SK-N-SH (cell line): Measurements from ENCODE around the gene SLC7A11. TPM values are rescaled to one million over a fixed set of nuclear protein-coding genes. Genes with fewer than 3 reads are reported as not detected.
A peak's percentile ranks its signal among the peaks of the same experiment; 100 is the strongest.

Source experiments
- CTCF ChIA-PET: fragments of 300-600, 350-600 bp; formaldehyde crosslinking; extraction: SDS; loops from one replicate; lab custom pipeline; 2021; lab: Yijun Ruan, JAX
- POLR2A ChIA-PET: fragments of 350-600 bp; sonication (Branson Sonifier 250); formaldehyde crosslinking; extraction: SDS; loops from one replicate; lab custom pipeline; 2020; ENCODE audit warnings: antibody characterized with exemption, inconsistent platforms; lab: Yijun Ruan, JAX
- DNase-seq: peaks from one replicate; pipeline ENCODE4 v3.0.0; 2012
- H2AFZ ChIP-seq: fragments of 200-600 bp; sonication (generic); 2 replicates; pipeline ENCODE4 v1.8.1; 2016; ENCODE audit warnings: antibody characterized with exemption, mild to moderate bottlenecking, low read depth
- H3F3A ChIP-seq: fragments of 200-600 bp; sonication (generic); replicated peaks from 2 replicates; pipeline ENCODE3; 2016; ENCODE audit warnings: antibody characterized with exemption, mild to moderate bottlenecking; ENCODE audit not compliant: insufficient read depth
- H3K27ac ChIP-seq, 2 experiments: fragments of 200-500 bp in 1 of 2; fragments of 200-600 bp in 1 of 2; sonication (Bioruptor generic) in 1 of 2; sonication (generic), shearing (Covaris generic) in 1 of 2; 2 replicates each; pipeline versions ENCODE4 v1.5.1 to v1.6.1; 2014 to 2016; ENCODE audit warnings: low read depth in 2 of 2, inconsistent platforms in 1 of 2, low read length in 1 of 2, mild to moderate bottlenecking in 1 of 2, mixed read lengths in 1 of 2
- H3K27me3 ChIP-seq: fragments of 200-600 bp; sonication (generic), shearing (Covaris generic); 2 replicates; pipeline ENCODE4 v1.6.1; 2016; ENCODE audit warnings: mixed run types; ENCODE audit not compliant: insufficient read depth
- H3K36me3 ChIP-seq, 2 experiments: fragments of 200-500 bp in 1 of 2; fragments of 200-600 bp in 1 of 2; sonication (Bioruptor generic) in 1 of 2; sonication (generic) in 1 of 2; replicated peaks in 1 of 2; 2 replicates each; pipeline versions ENCODE3 to v1.5.1; 2014 to 2016; ENCODE audit warnings: low read length in 1 of 2, mild to moderate bottlenecking in 1 of 2; ENCODE audit not compliant: insufficient read depth in 2 of 2, control insufficient read depth in 1 of 2
- H3K4me1 ChIP-seq, 2 experiments: fragments of 200-500 bp in 1 of 2; fragments of 200-600 bp in 1 of 2; sonication (Bioruptor generic) in 1 of 2; sonication (generic), shearing (Covaris generic) in 1 of 2; 2 replicates each; pipeline versions ENCODE4 v1.5.1 to v1.6.1; 2014 to 2016; ENCODE audit warnings: low read depth in 1 of 2, low read length in 1 of 2, mixed run types in 1 of 2; ENCODE audit not compliant: insufficient read depth in 2 of 2, control insufficient read depth in 1 of 2
- H3K4me2 ChIP-seq: fragments of 200-600 bp; sonication (generic), shearing (Covaris generic); 2 replicates; pipeline ENCODE4 v1.6.1; 2017; ENCODE audit warnings: mixed run types
- H3K4me3 ChIP-seq, 2 experiments: fragments of 200-500 bp in 1 of 2; fragments of 200-600 bp in 1 of 2; sonication (Bioruptor generic) in 1 of 2; sonication (generic), shearing (Covaris generic) in 1 of 2; 2 replicates each; pipeline versions ENCODE4 v1.5.1 to v1.8.1; 2014 to 2016; ENCODE audit warnings: low read depth in 2 of 2, inconsistent platforms in 1 of 2, low read length in 1 of 2, mild to moderate bottlenecking in 1 of 2, mixed read lengths in 1 of 2, moderate library complexity in 1 of 2
- H3K79me2 ChIP-seq: fragments of 200-600 bp; sonication (generic); 2 replicates; pipeline ENCODE4 v1.8.1; 2017; ENCODE audit warnings: mild to moderate bottlenecking; ENCODE audit not compliant: insufficient read depth
- H3K9ac ChIP-seq: fragments of 200-600 bp; sonication (generic); 2 replicates; pipeline ENCODE4 v1.6.1; 2017; ENCODE audit warnings: mixed run types
- H3K9me2 ChIP-seq: fragments of 200-600 bp; sonication (generic); 2 replicates; pipeline ENCODE4 v1.6.1; 2017; ENCODE audit warnings: mixed run types
- H3K9me3 ChIP-seq: fragments of 200-600 bp; sonication (generic); 2 replicates; pipeline ENCODE4 v1.6.1; 2017; ENCODE audit warnings: mixed run types, mild to moderate bottlenecking, moderate library complexity
- H4K20me1 ChIP-seq: fragments of 200-600 bp; sonication (generic); 2 replicates; pipeline ENCODE4 v1.6.1; 2017; ENCODE audit warnings: mild to moderate bottlenecking, mixed run types; ENCODE audit not compliant: insufficient read depth
- CHD2 ChIP-seq: fragments of 150-350 bp; IDR thresholded peaks from 2 replicates; pipeline ENCODE4 v1.6.1; 2018; ENCODE audit warnings: low read length; ENCODE audit not compliant: partially characterized antibody
- CTCF ChIP-seq: fragments of 200-600 bp; sonication (generic); IDR thresholded peaks from 2 replicates; pipeline ENCODE4 v1.6.1; 2017; ENCODE audit warnings: antibody characterized with exemption, mild to moderate bottlenecking, moderate library complexity
- EP300 ChIP-seq, 2 experiments: IDR thresholded peaks; 2 replicates each; pipeline versions ENCODE4 v1.4.0 to v1.6.1; 2012; ENCODE audit warnings: borderline replicate concordance in 1 of 2, low read depth in 1 of 2, low read length in 1 of 2
- FOSL2 ChIP-seq: IDR thresholded peaks from 2 replicates; pipeline ENCODE4 v1.4.0; 2012; ENCODE audit warnings: low read depth, mild to moderate bottlenecking, moderate library complexity, borderline replicate concordance
- FOXJ3 ChIP-seq: sonication (generic); formaldehyde crosslinking; IDR thresholded peaks from 2 replicates; pipeline ENCODE4 v1.5.1; 2020; ENCODE audit warnings: mild to moderate bottlenecking, missing genetic modification reagents
- FOXM1 ChIP-seq: IDR thresholded peaks from 2 replicates; pipeline ENCODE4 v1.4.0; 2012; ENCODE audit warnings: low read depth, mild to moderate bottlenecking
- GATA2 ChIP-seq: sonication (generic); formaldehyde crosslinking; IDR thresholded peaks from 2 replicates; pipeline ENCODE4 v1.5.0; 2020; ENCODE audit warnings: mild to moderate bottlenecking, missing genetic modification reagents
- JUND ChIP-seq: IDR thresholded peaks from 2 replicates; pipeline ENCODE4 v1.4.0; 2012
- MEF2A ChIP-seq: IDR thresholded peaks from 2 replicates; pipeline ENCODE4 v1.4.0; 2012; ENCODE audit warnings: low read depth, borderline replicate concordance
- NFIC ChIP-seq: IDR thresholded peaks from 2 replicates; pipeline ENCODE4 v1.4.0; 2012; ENCODE audit warnings: borderline replicate concordance
- NRF1 ChIP-seq: IDR thresholded peaks from 2 replicates; pipeline ENCODE4 v1.6.1; 2012; ENCODE audit warnings: low read depth, mild to moderate bottlenecking, low read length
- POLR2AphosphoS5 ChIP-seq: IDR thresholded peaks from 2 replicates; pipeline ENCODE4 v1.6.1; 2012; ENCODE audit warnings: low read depth, low read length
- RCOR1 ChIP-seq: fragments of 150-350 bp; IDR thresholded peaks from 2 replicates; pipeline ENCODE4 v1.6.1; 2017; ENCODE audit warnings: antibody characterized with exemption, low read length
- RFX5 ChIP-seq: IDR thresholded peaks from 2 replicates; pipeline ENCODE4 v1.6.1; 2012; ENCODE audit warnings: mild to moderate bottlenecking, improper control_type of control experiment, low read length
- RXRA ChIP-seq: IDR thresholded peaks from 2 replicates; pipeline ENCODE4 v1.4.0; 2012; ENCODE audit warnings: low read depth, mild to moderate bottlenecking, borderline replicate concordance
- SIN3A ChIP-seq: IDR thresholded peaks from 2 replicates; pipeline ENCODE4 v1.6.1; 2012; ENCODE audit warnings: low read depth, mild to moderate bottlenecking, low read length, moderate library complexity, borderline replicate concordance
- TAF1 ChIP-seq: IDR thresholded peaks from 2 replicates; pipeline ENCODE4 v1.6.1; 2012; ENCODE audit warnings: low read depth, mild to moderate bottlenecking, low read length, moderate library complexity, borderline replicate concordance
- TCF12 ChIP-seq: IDR thresholded peaks from 2 replicates; pipeline ENCODE4 v1.4.0; 2012
- USF1 ChIP-seq: IDR thresholded peaks from 2 replicates; pipeline ENCODE4 v1.4.0; 2012; ENCODE audit warnings: low read depth, borderline replicate concordance
- YY1 ChIP-seq: IDR thresholded peaks from 2 replicates; pipeline ENCODE4 v1.4.0; 2012; ENCODE audit warnings: low read depth, mild to moderate bottlenecking
- ZBTB33 ChIP-seq: IDR thresholded peaks from 2 replicates; pipeline ENCODE4 v1.4.0; 2012; ENCODE audit warnings: low read depth, borderline replicate concordance
- WGBS: methylation state at CpG from one replicate; pipeline ENCODE4 v1.1.6; 2017; ENCODE audit warnings: low lambda C conversion rate; 5-methylcytosine and 5-hydroxymethylcytosine counted together
- polyA plus RNA-seq, 3 experiments: library from polyadenylated mRNA; depleted of rRNA; stranded (reverse); fragments of >200 nt; gene quantifications; 2 replicates each; pipeline ENCODE4 v1.2.3, GENCODE V29; 2012

The SLC7A11 gene
- polyA plus RNA-seq, 1 of the 3 experiments (the other 2 are of a cell fraction), result 3.1 TPM

- Histone ChIP-seq H3K9me2 (no peaks in the 10 kb centered on the region), H3K36me3 (no peaks in the 10 kb centered on the region), H3K4me2 (no peak overlapping the region), H3K9ac (no peak overlapping the region), H3K79me2 (no peaks in the 10 kb centered on the region), H3K4me3 (no peak overlapping the region), H3K27me3 (no peaks in the 10 kb centered on the region), H3F3A (peaks cover 9% of the 10 kb centered on the region), H2AFZ (0 out of 2 replicates have a peak overlapping the region, but pooled peaks have one; percentile 9), H3K9me3 (no peaks in the 10 kb centered on the region), H4K20me1 (no peaks in the 10 kb centered on the region), H3K27ac (peak overlapping the region in 1 of 2 experiments; percentile 70; a peak in 2 of 4 replicates), H3K4me1 (peaks cover 0 to 19% of the 10 kb centered on the region in 2 experiments; a peak in 2 of 4 replicates)
- TF ChIP-seq TCF12 (no peak), SIN3A (no peak), YY1 (no peak), CTCF (no peak), EP300 (IDR thresholded peaks at IDR 0.05; ENCODE audit: borderline replicate concordance in 1 of 2, low read depth in 1 of 2, low read length in 1 of 2) (no peak), FOXM1 (no peak), RFX5 (no peak), RCOR1 (no peak), GATA2 (no peak), TAF1 (no peak)
- DNase-seq, result no peak
- CTCF ChIA-PET, result no interaction called here
- WGBS, result 58% methylated on average over 2 of the region's 2 CpGs
- POLR2A ChIA-PET, result no interaction called here
Observed at GRCh38 chr4:138252551-138252950, 10.4 kb upstream of the SLC7A11 start.

- Histone ChIP-seq H3K27me3 (no peaks in the 10 kb centered on the region), H3K79me2 (no peaks in the 10 kb centered on the region), H3K9me3 (no peaks in the 10 kb centered on the region), H2AFZ (peak overlapping the region; percentile 80), H3K36me3 (no peaks in the 10 kb centered on the region), H4K20me1 (no peaks in the 10 kb centered on the region), H3K4me3 (no peak overlapping the region; a peak in 1 of 4 replicates), H3K4me1 (peaks cover 0 to 23% of the 10 kb centered on the region in 2 experiments; a peak in 2 of 4 replicates), H3K9me2 (no peaks in the 10 kb centered on the region), H3F3A (peaks cover 9% of the 10 kb centered on the region), H3K27ac (peak overlapping the region in 1 of 2 experiments; percentile 70; a peak in 2 of 4 replicates), H3K9ac (peak overlapping the region; percentile 44; the same call in 1 of the 2 replicates), H3K4me2 (peak overlapping the region; percentile 52; the same call in 1 of the 2 replicates)
- ChIA-PET POLR2A (no interaction called here), CTCF (no interaction called here)
- WGBS, result 30% methylated on average over 5 of the region's 5 CpGs
- no peak for DNase-seq
- TF ChIP-seq NRF1 (no peak), EP300 (IDR thresholded peaks at IDR 0.05; ENCODE audit: borderline replicate concordance in 1 of 2, low read depth in 1 of 2, low read length in 1 of 2) (peak in 1 of 2 experiments; percentile 77; a peak in 2 of 4 replicates), YY1 (no peak), TCF12 (peak; percentile 67), POLR2AphosphoS5 (no peak), CHD2 (no peak), USF1 (no peak), JUND (peak; percentile 50; the same call in 1 of the 2 replicates), FOXJ3 (CRISPR knock-in tag) (no peak), NFIC (peak; percentile 74; the same call in 1 of the 2 replicates), ZBTB33 (no peak), RXRA (no peak), FOSL2 (peak; percentile 11; the same call in 1 of the 2 replicates), MEF2A (no peak)
Observed at GRCh38 chr4:138251938-138252337, 9.8 kb upstream of the SLC7A11 start.
